ENCODE measurements around the gene PAX6.

The PAX6 gene

GRCh38 chr11:31823644-31824331 is 12.7 kb upstream of the PAX6 start:
- Mint-ChIP-seq H3K9me3 (no peaks in the 10 kb centered on the region), H3K4me1 (no peaks in the 10 kb centered on the region), H3K27me3 (ENCODE audit: low read depth) (no peaks in the 10 kb centered on the region), H3K36me3 (ENCODE audit: low read depth) (no peaks in the 10 kb centered on the region), H3K4me3 (no peak overlapping the region), H3K27ac (no peak overlapping the region)
- TF ChIP-seq, protein P1, sequence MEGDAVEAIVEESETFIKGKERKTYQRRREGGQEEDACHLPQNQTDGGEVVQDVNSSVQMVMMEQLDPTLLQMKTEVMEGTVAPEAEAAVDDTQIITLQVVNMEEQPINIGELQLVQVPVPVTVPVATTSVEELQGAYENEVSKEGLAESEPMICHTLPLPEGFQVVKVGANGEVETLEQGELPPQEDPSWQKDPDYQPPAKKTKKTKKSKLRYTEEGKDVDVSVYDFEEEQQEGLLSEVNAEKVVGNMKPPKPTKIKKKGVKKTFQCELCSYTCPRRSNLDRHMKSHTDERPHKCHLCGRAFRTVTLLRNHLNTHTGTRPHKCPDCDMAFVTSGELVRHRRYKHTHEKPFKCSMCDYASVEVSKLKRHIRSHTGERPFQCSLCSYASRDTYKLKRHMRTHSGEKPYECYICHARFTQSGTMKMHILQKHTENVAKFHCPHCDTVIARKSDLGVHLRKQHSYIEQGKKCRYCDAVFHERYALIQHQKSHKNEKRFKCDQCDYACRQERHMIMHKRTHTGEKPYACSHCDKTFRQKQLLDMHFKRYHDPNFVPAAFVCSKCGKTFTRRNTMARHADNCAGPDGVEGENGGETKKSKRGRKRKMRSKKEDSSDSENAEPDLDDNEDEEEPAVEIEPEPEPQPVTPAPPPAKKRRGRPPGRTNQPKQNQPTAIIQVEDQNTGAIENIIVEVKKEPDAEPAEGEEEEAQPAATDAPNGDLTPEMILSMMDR (IDR thresholded peaks at IDR 0.05; ENCODE audit: unreplicated experiment in 3 of 3) = no peak

DNA sequence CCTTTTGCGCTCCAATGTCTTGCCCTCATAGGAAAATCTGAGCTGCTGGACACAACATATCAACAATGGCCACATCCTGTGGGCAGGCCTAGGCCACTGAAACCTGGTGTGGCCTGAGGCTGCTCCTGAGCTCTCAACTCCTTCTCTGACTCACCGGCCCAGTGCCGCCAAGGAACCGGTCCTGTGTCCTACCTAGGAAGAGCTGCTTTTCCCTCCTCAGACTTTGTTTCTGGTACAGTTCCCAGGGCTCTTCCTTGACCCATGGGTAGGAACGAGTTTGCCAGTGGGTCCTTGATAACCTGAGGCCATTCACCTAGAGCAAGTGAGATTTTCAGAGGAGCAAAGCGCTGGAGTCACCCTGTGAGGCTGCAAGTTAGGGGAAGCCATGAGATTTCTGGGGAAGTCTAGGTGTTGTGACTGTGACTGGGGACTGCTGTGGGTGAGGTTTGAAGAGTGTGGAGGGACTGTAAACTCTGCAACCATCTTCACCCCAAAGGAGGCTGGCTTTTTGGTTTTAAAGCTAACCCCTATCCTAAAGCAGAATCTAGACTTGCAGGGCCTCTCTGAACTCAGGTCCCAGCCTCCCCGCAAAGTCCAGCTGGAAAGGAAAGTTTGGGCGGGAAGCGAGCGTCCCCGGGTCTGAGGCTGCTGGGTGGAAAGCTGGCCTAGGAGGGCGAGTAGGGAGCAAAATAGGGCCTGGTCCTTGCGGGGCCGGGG is 12.0 kb upstream of the PAX6 start:
- Mint-ChIP-seq H3K27me3 (ENCODE audit: low read depth) (no peaks in the 10 kb centered on the region), H3K27ac (no peak overlapping the region), H3K4me3 (no peak overlapping the region), H3K36me3 (ENCODE audit: low read depth) (no peaks in the 10 kb centered on the region), H3K9me3 (no peaks in the 10 kb centered on the region), H3K4me1 (no peaks in the 10 kb centered on the region)
- TF ChIP-seq, protein P1 (IDR thresholded peaks at IDR 0.05; ENCODE audit: unreplicated experiment in 3 of 3) = no peak

DNA sequence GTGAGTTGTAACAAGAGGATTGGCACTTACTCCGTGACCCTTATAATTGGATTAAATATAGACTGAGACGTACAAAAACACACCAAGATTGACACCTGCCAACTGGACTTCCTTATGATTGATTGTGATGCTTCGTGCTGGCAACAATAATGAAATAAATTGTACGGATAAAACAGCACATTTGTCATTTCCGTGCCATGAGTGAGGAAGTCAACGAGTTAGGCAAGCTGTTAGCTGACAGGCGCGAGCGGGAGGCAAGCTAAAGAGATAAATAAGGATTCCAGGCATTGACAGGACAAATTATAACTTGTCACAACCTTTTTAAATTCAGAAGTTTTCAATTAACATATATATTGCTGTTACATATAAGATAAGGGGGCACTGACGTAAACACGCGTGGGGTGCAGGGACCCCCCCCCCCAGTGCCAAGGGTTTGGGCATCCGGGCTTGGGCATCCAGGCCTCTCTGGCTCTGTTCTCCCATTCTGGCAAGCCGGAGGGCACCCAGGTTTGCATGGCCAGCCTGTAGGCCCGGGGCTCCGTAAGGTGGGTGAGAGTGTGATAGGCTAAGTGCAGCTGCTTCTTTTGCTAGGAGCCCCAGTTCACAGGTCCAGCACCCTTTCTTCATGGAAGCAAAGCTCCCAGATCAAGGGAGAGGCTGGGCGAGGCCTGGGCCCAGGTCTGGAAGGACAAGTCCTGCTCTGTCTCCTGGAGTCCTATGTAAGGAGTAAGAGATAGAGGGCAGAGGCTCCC is 11.2 kb upstream of the PAX6 start:
- no peaks in the 10 kb centered on the region for H3K9me3 Mint-ChIP-seq
- TF ChIP-seq, protein P1 (IDR thresholded peaks at IDR 0.05; ENCODE audit: unreplicated experiment in 3 of 3) = no peak
- no peak overlapping the region for H3K4me3 Mint-ChIP-seq
- H3K27ac Mint-ChIP-seq = no peak overlapping the region
- H3K27me3 Mint-ChIP-seq (ENCODE audit: low read depth) = no peaks in the 10 kb centered on the region
- H3K4me1 Mint-ChIP-seq = peaks cover under 1% of the 10 kb centered on the region
- no peaks in the 10 kb centered on the region for H3K36me3 Mint-ChIP-seq (ENCODE audit: low read depth)

GRCh38 chr11:31821766-31822165 is 10.6 kb upstream of the PAX6 start:
- Mint-ChIP-seq H3K4me1 (peaks cover 4% of the 10 kb centered on the region), H3K36me3 (ENCODE audit: low read depth) (no peaks in the 10 kb centered on the region), H3K27ac (no peak overlapping the region), H3K4me3 (no peak overlapping the region), H3K27me3 (ENCODE audit: low read depth) (no peaks in the 10 kb centered on the region), H3K9me3 (no peaks in the 10 kb centered on the region)
- TF ChIP-seq, protein P1 (IDR thresholded peaks at IDR 0.05; ENCODE audit: unreplicated experiment in 3 of 3) = no peak

DNA sequence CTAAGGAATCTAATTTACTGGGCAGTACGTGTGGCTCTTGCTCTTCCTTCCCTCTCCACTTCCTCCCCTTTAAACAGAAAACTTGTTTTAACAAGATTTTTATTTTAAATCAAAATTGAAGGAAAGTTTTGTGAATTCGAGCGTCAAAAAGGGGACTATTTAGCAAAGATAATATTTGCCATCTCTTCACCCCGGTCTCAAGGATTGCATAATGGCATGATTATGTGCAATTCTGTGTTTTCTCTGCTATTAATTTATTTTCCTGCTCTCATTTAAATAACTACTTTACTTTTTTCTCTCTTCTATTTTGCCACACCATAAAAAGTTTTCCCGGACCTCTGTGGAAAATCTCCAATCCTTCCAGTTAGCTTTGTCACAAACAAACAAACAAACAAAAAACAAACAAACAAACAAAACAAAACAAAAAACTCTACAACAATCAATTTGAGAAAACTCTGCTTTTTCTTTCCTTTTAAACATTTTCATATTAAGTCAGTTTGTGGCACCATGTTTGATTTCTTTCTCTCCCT is 10.2 kb upstream of the PAX6 start:
- Mint-ChIP-seq H3K36me3 (ENCODE audit: low read depth) (no peaks in the 10 kb centered on the region), H3K9me3 (no peaks in the 10 kb centered on the region), H3K27ac (no peak overlapping the region), H3K27me3 (ENCODE audit: low read depth) (peaks cover 3% of the 10 kb centered on the region), H3K4me3 (no peak overlapping the region), H3K4me1 (peaks cover 6% of the 10 kb centered on the region)
- TF ChIP-seq, protein P1 (IDR thresholded peaks at IDR 0.05; ENCODE audit: unreplicated experiment in 3 of 3) = no peak

Measured in nephron (organoid).